ENCODE results near the gene FGGY. TPM values are rescaled to one million over a fixed set of nuclear protein-coding genes. Genes with fewer than 3 reads are reported as not detected.
"Not testable (repeated sequence)": the region's sequence is repeated elsewhere in the genome, so short reads cannot be mapped to it uniquely, and the experiment has no call there.

FGGY gene
- total RNA-seq, 1 donor from 2014 or later: 34.4 TPM

DNA sequence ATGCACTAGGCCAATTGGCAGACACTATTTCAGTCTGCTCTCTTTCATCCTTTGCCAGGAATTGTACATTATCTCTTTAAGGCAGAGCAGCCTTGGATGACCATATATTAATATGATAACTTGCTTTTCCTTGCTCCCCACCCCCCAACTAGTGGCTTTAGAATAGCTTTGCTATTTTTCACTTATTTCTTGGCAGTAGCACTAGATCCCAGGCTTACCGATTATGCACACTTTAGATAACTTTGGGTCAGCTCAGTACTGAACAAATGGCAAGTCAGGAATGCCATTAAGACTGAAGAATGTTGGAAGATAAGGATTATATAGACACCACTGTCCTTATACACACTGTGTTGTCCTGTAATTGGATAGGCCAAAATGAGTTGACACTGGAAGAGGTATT, 146.4 kb downstream of the FGGY start:
- peak; percentile 97 for DNase-seq (ENCODE audit: low spot score)

DNA sequence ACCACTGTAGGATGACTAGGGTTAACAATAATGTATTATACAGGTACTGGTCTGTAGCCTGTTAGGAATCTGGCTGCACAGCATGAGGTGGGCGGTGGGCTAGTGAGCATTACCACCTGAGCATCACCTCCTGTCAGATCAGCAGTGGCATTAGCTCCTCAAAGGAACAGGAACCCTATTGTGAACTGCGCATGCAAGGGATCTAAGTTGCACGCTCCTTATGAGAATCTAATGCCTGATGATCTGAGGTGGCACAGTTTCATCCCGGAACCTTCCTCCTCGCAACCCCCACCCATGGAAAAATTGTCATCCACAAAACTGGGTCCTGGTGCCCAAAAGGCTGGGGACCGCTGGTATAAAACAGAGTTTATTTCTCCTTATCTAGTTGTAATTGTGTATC, 147.6 kb downstream of the FGGY start:
- no peak for DNase-seq (ENCODE audit: low spot score)

DNA sequence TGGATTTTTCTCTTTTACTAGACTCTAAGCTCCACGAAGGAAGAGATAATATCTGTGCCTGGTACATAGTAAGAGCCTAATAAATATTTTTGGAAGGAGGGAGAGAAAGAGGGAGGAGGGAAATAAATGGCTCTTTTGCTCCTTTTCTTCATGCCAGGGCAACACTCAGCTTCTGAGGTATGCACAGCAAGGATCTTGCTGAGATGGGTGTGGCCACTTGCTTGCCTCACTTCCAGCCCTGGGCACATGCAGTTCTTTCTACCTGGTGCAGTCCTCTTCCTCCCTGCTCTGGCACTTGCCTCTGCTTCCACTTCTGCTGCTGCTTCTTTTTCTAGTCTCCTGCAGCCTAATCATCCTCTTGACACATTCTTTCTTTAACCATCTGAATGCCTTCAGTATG, 148.1 kb downstream of the FGGY start:
- DNase-seq (ENCODE audit: low spot score): peak; percentile 67

DNA sequence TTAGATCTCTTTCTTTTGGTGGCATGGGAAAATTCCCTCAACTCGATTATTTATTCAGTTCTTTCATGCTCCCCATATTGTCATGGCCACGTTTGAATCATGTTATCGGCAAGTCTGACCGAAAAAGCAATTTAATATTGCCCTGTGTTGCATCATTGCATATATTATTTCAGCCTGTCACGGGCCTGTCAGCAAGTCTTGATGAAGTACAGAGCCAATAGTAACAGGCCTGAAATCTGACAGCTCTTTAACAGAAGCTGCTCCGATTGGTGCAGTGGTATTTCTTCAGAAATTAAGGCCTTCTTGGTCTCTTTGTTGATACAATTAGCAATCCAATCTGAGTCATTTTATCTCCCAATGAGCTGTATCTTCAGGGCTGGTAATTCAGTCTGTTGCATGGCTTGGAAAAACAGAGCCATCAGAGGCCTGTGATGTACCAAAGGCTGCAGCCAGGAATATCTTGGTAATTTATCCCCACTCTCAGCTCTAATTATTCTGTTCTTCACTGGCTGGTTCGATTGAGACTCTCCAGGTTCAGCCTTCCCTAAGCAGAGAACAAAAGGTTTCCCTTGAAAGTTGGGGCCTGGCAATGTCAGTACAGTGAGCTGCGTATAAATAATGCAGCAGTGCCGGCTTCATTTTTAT, 149.5 kb downstream of the FGGY start:
- peak; percentile 93 for DNase-seq (ENCODE audit: low spot score)

DNA sequence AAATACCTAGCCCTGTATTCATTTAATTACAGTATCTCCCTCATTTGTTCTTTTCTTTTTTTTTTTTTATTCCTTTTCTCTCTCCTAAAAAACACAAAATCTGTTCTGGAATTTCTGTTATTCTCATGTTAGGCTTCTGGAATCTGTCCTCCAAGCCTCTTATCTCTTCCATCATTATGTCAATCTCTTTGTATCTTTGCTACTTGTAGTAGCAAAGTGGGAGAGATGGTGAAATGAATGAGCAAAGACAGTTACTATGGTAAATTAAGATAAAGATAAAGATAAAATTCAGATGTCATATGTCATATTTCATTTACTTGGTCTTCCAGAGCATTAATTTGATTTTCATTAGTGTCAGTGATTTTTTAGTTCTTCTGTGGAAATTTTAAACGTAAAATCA, 155.1 kb downstream of the FGGY start:
- DNase-seq (ENCODE audit: low spot score): no peak

DNA sequence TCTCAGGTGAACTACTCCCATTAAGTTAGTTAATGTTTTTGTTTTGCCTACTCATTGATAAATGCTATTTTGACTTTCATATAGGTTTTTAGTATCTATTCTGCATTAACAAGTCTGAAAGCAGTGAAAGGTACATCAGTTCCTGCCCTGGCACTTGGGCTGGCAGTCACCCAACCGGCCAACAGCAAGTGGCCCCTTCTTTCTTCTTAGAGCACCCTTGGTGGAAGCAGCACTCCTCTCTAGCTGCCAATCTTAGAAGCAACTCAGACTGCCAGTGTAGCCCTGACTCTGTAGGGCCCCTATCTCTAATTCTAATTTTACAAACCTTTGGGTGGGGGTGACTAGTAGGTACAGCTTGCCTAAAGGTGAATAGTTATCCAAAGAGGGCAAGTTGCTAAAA, 155.7 kb downstream of the FGGY start:
- DNase-seq (ENCODE audit: low spot score): no peak

DNA sequence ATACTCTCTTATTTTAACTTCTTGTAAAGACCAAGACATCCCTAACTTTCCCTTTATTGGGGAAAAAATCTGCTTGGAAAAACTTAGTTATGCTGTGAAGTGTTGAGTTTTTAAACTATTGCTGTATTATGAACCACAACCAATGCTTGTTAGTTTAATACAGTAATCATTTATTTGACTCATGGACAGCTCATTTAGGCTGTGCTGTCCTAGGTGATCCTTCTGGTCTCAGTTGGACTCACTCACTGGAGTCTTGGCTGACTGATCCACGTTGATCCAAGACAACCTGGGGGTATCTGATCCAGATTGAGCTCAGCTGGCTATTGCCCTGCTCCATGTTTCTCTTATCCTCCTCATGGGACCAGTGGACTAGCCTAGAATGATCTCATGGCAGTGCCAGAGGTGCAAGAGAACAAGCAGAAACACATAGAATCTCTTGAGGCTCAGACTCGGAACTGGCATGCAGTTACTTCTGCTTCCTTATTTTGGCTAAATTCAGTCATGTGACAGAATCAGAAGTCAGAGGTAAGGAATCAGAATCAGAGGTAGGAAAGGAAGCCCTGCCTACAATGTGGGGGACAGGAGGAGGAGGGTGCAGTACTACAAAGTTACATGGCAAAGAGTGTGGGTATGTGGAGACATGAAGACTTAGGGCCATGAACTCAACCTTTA, 156.5 kb downstream of the FGGY start:
- DNase-seq (ENCODE audit: low spot score): no peak

DNA sequence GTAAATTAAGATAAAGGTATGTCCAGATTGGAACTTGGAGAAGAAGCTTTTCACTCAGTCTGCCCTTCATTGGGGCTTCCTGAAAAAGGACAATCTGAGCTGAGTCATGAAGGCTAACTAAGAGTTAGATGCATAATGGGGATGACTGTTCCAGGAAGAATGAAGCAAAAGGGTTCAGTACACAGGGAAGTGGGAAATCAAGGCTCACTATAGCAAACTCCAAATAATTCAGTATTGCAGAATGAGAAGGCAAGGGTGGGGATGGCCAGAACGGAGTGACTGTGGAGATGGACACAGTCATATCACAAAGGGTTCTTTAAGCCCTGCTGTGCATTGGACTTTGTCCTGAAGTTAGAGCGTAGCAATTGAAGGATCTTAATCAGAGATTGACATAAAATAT, 158.3 kb downstream of the FGGY start:
- DNase-seq (ENCODE audit: low spot score): no peak

DNA sequence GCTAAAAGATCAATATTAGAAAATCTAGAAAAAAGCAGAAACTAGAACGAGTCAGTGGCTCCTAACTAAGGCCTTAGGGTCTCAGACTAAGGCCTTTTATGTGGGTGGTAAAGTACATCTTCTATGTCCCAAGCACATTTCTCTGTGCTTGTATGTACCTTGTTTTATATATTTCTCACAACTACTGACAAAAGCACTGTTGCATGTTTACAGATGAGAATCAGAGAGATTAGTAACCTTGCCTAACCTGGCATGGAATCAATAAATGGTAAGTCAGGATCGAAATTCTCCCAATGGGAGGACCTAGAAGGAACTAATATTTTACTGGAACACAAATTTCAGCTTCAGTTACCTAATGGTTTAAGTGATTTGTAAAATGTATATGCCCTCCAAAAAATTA, 160.9 kb downstream of the FGGY start:
- no peak for DNase-seq (ENCODE audit: low spot score)

DNA sequence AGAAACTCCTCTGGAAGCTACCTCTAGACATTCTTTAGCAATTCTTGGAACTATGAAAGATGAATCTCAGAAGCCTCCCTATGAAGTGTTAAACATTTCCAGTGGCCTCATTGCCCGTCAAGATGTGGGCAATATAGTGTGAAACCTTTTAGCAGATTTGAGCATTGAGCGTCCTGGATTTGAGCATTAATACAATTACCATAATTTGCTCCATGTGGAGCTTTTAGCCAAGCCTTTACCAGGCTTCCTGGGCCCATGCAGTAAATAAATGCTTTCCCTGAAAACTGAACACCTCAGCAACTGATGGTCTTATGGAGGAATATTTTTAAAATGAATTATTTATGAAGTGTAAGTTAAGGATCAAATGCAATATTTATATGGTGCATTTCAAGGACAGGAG, 162.0 kb downstream of the FGGY start:
- DNase-seq (ENCODE audit: low spot score): no peak

DNA sequence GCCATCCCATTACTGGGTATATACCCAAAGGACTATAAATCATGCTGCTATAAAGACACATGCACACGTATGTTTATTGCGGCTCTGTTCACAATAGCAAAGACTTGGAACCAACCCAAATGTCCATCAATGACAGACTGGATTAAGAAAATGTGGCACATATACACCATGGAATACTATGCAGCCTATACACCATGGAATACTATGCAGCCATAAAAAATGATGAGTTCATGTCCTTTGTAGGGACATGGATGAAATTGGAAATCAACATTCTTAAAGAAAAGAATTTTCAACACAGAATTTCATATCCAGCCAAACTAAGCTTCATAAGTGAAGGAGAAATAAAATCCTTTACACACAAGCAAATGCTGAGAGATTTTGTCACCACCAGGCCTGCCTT, 166.0 kb downstream of the FGGY start:
- not testable (repeated sequence) for DNase-seq (ENCODE audit: low spot score)

DNA sequence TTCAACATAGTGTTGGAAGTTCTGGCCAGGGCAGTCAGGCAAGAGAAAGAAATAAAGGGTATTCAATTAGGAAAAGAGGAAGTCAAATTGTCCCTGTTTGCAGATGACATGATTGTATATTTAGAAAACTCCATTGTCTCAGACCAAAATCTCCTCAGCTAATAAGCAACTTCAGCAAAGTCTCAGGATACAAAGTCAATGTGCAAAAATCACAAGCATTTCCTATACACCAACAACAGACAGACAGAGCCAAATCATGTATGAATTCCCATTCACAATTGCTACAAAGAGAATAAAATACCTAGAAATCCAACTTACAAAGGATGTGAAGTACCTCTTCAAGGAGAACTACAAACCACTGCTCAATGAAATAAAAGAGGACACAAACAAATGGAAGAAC, 168.6 kb downstream of the FGGY start:
- DNase-seq (ENCODE audit: low spot score): not testable (repeated sequence)

DNA sequence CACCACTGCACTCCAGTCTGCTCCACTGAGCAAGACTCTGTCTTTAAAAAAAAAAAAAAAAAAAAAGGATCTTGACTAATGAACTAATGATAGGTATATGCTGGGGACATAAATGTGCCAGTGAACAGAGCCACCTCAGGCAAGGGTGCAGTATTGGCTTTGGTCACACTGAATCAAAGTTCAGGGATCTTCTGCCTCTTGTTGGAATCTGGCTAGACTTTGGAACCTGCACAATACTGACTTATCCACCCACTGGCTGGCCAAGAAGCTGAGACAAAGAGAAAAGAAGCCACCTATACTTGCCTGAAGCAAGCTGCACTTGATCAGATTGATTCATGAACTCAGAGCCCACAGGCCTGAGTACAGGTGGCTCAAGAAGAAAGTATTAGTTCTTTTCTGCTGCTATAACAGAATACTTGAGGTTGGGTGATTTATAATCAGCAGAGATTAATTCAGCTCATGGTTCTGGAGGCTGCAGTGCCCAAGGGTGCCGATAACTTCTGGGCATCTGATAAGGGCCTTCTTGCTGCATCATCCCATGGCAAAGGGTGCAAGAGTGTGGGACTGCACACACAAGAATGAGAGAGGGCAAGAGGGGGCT, 172.0 kb downstream of the FGGY start:
- DNase-seq (ENCODE audit: low spot score): no peak

DNA sequence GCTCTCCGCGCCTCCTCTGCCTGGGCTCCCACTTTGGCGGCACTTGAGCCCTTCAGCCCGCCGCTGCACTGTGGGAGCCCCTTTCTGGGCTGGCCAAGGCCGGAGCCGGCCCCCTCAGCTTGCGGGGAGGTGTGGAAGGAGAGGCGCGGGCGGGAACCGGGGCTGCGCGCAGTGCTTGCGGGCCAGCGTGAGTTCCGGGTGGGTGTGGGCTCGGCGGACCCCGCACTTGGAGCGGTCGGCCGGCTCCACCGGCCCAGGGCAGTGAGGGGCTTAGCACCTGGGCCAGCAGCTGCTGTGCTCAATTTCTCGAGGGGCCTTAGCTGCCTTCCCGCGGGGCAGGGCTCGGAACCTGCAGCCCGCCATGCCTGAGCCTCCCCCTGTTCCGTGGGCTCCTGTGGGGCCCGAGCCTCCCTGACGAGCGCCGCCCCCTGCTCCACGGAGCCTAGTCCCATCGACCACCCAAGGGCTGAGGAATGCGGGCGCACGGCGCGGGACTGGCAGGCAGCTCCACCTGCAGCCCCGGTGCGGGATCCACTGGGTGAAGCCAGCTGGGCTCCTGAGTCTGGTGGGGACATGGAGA, 175.2 kb downstream of the FGGY start:
- not testable (repeated sequence) for DNase-seq (ENCODE audit: low spot score)

DNA sequence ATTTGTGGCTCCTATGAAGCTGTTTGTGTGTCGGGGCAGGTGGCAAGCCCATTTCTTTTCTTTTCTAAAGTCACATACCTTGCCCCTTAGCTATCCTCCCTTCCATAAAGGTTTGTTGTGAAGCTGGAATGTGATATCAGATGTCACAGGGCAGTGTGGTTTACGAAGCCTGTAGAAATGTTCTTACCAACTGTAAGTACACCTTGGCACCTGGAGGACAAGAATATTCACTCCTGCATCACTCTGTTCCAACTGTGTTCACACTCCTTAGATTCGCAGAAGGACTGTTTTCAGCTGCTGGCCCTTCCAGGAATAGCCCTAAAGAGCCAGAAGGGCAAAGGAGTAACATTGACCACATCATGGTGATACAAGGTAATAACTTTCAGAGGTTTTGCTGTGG, 176.9 kb downstream of the FGGY start:
- no peak for DNase-seq (ENCODE audit: low spot score)

DNA sequence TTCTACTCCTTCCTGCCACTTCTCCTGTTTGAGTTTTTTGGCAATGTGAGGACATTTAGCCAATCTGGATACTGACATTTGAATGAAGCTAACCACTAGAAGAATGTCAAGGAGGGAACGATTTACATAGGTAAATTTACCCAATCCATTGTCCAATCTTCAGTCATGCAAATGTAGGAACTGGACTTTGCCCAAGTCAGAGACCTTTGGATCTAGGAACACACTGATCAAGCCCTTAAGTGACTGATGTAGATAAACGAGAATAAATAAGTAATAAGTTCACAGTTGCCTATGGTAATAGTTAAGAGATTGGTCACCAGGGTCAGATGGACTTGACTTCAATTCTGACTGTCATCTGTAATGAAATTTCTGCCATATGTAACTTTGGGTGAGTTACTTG, 177.6 kb downstream of the FGGY start:
- no peak for DNase-seq (ENCODE audit: low spot score)

DNA sequence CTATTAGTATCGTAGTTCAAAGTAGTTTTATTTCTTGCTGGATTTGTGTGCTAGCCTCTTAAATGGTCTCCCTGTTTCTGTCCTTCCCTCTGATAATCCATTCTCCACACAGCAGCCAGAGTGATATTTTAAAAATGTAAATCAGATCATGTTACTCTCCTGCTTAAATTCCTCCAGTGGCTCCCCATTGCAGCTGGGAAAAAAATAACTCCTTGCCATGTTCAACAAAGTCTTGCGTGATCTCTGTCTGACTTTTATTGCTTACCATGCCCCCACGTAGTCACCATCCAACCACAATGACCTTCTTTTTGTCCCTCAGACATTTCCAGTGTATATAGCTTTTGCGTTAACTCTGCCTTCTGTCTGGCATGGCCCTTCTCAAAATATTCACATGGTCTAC, 178.8 kb downstream of the FGGY start:
- DNase-seq (ENCODE audit: low spot score): no peak

DNA sequence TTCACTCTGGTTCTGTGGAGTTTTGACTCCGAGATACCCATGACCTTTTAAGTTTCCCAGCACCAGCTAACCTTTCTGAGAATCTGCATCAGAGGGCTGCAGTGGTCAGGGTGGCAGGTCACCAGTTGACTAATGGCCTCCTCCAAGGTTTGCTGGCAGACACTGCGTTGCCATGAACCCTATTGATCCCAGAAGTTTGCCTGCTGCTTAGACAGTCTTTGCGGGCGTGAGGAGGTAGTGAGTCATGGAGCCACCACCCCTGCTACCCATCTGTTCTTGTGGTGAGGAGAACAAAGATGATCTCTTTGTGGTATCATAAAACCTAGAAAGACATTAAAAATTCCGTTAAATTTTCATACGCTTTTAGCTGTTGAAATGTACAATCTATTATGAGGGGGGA, 180.4 kb downstream of the FGGY start:
- DNase-seq (ENCODE audit: low spot score): no peak

DNA sequence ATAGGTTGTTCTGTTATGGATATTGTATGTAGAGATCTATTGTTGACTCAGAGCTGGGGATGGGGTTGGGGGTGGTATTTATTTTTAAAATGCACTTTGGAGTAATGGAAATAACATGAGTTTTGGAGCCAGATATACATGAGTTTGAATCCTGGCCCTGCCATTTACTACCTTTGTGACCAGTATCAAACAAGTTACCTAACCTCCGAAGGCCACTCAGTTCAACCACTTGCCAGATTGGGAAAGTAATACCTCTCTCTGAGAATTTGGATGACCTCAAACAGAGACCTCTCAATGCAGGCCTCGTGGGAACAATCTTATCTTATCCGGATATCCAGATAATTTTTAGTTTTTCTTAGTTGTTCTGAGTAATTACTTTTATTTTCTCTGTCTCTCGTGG, 181.0 kb downstream of the FGGY start:
- no peak for DNase-seq (ENCODE audit: low spot score)

DNA sequence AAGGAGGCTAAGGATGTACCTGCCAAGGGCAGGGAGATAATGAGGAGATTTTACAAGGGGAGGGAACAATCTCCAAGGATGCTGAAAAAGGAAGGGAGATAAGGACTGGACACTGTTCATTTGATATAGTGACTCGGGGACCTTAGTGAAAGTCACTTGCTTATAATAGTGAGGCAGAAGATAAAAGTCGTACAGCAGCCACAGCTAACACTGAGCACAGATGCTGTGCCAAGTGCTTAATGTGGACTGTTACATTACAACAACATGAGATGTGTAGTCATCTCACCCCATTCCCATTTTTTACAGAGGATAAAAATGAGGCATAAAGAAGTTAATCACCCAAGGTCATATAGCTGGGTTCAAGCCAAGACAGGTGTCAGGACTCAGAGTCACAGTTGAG, 181.9 kb downstream of the FGGY start:
- DNase-seq (ENCODE audit: low spot score): no peak

DNA sequence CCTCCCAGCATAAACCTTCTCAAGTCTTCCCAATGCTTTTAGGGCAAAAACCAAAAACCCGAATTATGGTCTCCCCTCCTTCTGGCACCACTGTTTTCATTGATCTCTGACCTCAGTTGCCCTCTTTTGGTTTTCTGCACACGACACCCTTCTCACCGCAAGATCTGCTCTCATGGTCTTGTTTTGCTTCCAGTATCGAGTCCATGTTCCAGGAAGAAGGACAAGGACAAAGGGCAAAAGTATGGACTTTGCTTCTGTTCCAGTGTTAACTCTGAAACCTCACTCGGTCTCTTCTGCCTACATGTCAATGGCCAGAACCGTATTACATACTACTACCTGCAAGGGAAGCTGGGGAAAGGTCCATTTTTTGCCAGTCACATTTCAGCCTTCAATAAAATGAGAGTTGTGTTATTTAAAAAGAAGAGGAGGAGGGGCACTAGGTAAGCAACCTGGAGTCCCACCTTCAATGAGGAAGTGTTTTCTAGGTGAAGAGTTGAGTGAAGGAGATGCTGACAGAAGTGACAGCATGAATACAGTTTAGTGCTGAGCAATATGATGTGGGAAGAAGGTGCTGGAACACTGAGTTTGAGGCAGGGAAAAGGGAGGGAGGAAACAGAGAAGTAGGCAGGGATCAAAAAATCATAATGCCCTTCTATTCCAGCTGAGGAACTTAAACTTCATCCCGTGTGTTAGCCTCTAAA, 183.4 kb downstream of the FGGY start:
- DNase-seq (ENCODE audit: low spot score): no peak

DNA sequence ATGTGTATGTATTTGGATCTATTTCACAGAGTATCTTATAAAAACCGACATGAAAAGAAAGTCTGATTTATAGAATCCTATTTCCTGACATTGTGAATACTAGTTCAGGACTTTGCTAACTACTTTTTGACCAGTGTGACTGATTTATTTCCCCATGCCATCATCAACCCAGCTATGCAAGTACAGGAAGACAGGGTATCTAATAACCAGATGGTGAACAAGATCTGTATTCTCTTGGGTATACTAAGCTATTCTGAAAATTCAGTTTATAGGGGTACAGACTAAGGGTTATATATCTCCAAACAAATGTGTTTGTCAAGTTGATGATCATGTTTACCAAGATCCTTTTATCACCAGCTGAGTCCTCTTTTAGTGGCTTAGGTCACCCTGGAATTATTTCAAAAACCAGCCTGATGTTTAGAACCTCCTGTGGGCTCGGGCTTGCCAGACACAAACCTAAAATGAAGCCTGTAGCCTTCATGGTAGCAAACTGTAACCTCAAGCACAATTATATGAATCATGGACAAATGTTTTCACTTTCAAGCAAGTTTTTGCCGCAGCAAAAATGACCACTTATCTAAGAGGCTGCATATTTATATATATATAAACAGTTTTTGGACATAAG, 185.1 kb downstream of the FGGY start:
- DNase-seq (ENCODE audit: low spot score): peak; percentile 43

Data from umbilical cord (tissue), 2 donors.